ENCODE results near the gene IKZF1.
"Not testable (repeated sequence)": the region's sequence is repeated elsewhere in the genome, so short reads cannot be mapped to it uniquely, and the experiment has no call there.

IKZF1 gene

GRCh38 chr7:50334341-50334994 lies 30.0 kb downstream of the IKZF1 start:
- no peak for DNase-seq (ENCODE audit: low read depth)

DNA sequence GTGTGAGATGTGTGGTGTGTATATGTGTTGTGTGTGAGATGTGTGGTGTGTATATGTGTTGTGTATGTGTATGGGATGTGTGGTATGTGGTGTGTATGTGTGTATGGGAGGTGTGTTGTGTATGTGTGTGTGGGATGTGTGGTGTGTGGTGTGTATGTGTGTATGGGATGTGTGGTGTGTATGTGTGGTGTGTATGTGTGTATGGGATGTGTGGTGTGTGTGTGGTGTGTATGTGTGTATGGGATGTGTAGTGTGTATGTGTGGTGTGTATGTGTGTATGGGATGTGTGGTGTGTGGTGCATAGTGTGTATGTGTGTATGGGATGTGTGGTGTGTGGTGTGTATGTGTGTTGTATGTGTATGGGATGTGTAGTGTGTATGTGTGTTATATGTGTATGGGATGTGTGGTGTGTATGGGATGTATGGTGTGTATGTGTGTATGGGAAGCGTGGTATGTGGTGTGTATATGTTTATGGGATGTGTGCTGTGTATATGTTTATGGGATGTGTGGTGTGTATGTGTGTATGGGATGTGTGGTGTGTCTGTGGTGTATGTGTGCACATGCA lies 30.8 kb downstream of the IKZF1 start:
- DNase-seq (ENCODE audit: low read depth), result no peak

GRCh38 chr7:50335795-50336754 lies 31.6 kb downstream of the IKZF1 start:
- no peak for DNase-seq (ENCODE audit: low read depth)

GRCh38 chr7:50336894-50337703 lies 32.6 kb downstream of the IKZF1 start:
- DNase-seq (ENCODE audit: low read depth), result no peak

DNA sequence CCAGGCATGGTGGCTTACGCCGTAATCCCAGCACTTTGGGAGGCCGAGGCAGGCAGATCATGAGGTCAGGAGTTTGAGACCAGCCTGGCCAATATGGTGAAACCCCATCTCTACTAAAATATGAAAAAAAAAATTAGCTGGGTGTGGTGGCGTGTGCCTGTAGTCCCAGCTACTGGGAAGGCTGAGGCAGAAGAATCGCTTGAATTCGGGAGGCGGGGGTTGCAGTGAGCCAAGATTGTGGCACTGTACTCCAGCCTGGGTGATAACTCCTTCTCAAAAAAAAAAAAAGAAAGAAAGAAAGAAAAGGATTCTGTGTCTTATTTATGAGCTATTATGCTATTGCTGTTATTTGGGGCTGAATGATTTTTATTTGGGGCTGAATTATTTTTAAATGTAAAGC lies 35.0 kb downstream of the IKZF1 start:
- not testable (repeated sequence) for DNase-seq (ENCODE audit: low read depth)

GRCh38 chr7:50339990-50340500 lies 35.5 kb downstream of the IKZF1 start:
- no peak for DNase-seq (ENCODE audit: low read depth)

GRCh38 chr7:50341724-50342123 lies 37.2 kb downstream of the IKZF1 start:
- no peak for DNase-seq (ENCODE audit: low read depth)

DNA sequence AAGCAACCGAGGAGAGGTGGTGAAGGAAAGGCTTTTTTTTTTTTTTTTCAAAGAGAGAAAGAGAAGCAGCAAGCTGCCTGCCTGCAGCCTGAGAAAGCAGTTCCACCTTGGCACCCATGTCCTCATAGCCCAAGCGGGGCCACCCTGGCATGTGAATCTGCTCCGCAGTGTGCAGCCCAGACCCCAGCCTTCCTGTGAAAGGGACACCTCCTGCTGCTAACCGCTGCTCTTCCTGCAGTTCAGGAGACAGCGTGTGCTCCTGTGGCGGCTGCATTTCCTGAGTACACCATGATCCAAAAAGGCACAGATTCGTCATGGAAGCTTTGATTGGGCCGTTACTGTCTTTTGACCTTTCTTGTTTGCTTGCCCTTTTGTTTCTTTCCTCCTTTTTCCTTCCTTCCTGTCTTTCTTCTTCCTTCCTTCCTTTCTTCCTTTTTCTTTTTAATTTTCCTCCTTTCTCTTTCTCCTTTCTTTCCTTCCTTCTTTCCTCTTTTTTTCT lies 38.1 kb downstream of the IKZF1 start:
- no peak for DNase-seq (ENCODE audit: low read depth)

DNA sequence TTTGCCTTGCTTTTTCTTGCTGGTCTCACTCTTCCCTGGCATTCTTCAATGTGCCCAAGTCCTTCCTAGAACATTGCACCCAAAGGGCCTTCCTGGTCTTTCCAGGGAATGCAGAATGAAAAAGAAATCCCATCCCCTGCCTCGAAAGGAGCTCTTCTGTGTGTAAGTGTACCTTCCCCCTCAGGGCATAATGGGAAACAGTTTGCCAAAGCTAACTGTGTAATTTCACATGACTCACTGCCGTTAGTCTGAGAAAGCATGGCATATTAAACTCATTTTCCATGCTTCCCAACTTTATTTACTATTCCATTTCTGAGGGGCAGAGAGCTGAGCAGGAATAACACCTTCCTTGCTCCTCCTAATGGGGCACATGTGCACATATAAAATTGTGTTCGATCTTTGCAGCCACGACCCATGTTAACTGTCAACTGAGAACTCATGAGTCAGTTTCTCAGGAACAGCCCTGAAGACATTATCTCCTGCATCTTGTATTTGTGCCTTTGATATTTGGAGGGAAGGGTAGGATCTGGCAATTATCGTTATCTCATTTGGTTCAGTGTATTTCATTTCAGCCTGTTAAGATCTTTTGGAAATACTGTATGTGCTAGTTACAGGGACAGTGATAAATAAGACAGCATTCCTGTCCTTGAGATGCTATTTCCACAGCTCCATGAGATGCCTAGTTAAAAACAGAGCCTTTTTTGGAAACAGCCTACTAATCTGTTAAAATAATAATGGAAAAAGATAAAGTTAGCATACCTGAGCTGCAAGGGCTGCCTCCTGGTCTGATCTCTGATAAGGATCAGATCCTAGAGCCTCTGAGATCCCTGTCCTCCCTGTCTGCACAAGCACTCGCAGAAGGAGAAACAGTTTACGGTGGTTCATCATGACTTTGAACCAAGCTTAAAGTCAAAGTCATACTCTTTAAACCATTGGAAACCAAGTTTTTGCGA lies 42.3 kb downstream of the IKZF1 start:
- no peak for DNase-seq (ENCODE audit: low read depth)

DNA sequence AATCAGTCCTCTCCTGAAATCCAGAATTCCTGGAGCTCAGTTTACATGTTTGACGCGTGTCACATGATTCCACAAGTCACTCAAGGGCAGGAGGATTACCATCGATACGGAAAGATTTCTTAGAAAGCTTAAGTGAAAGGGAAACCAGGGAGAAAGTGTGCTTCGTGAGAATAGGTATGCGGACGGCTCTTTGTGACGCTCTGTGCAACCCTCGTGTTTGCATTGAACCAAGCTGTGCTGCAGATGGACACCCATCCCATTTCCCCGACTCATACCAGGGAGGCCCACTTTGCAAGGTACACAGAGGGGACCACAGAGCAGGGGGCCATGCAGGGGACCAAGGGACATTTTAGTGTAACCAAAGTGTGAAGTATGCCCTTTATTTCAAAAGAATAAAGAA lies 43.2 kb downstream of the IKZF1 start:
- no peak for DNase-seq (ENCODE audit: low read depth)

DNA sequence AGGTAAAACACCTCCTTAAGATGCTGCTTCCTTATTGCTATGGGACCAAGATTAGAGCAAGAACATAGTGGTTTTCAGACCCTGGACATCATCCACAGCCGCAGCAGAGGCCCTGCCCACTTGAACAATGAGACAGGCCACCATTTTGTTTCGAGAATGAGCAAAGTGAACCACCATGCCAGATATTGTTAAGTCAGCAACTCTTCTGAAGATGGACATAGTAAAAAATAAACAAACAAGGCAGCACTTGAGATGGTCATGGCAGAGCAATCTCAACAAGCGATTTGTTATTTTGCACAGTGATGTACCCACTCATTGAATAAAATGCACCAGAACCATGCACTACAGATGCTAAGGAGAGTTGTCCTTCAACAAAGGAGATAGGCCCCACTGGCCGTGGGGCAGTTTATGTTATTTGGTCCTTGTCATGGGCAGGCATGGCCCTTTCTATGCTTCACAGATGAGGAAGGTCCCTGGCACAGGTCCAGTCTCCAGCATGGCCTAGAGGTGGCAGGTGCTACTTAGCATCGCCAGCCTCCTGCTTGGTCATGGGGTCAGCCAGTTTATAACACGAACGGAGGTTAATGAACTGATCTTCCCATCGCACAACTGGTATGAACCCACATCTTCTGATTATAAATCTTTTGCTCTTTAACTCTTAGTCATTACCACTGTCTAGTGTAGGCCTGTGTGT lies 44.1 kb downstream of the IKZF1 start:
- DNase-seq (ENCODE audit: low read depth), result no peak

GRCh38 chr7:50349399-50349798 lies 44.9 kb downstream of the IKZF1 start:
- DNase-seq (ENCODE audit: low read depth), result no peak

DNA sequence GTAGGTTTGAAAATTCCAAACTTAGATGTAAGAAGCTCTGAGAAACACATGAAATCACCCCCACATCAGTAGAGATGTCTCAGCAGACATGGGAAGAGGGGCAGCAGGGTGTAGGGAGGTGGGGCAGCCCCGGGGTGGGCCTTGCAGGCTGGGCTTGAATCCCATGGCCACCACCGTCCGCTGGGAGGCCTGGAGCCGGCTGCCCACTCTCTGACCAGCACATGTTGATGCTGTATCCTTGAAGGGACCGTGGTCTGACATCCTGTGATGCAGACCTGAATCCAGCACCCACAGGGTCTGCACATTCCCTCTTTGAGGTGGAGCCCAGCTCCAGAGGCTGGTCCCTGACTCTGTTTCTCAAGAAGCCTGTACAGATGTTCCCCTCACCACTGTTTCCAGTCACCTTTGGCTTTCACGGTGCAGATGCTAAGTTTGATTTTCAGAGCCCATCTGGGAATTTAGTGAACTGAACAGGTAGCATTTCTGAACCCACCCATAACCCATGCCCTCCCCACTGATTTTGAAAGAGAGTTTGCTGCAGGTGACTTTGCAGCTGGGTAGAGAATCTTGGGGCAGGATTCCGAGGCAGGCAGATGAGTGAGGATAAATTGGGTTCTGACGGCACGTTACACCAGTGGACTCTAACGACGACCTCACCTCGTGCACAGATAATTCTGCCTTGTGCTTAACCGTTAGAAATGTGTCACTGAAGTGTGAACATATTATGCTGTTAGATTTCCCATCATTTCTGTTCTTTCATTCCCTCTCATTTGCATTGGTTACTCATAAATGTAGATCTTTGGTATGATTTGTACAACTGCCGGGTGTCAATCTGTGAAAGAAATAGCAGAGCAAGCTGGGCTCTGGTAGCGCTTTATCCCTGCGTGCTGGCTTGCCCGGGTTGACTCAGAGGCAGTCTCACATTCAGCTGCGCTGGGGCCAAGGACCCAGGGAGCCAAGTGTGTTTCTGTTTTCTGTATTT lies 45.7 kb downstream of the IKZF1 start:
- no peak for DNase-seq (ENCODE audit: low read depth)

DNA sequence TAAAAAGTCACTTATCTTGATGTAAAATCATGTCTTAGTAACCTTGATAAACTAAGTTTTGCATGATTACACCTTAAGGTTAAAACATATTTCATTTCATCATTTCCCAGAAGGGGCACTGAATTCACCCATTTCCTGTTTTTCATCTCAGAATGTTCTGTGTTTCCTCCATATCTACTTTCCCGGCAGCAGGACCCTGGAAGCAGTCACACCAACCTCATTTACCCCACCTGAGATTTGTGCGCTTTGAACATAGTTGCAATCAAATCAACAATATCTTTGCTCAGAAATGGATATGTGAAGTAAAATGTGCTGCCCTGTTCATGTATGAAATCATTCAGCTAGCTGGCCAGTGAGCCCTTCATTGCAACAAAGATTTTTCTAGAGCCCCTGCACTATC lies 46.8 kb downstream of the IKZF1 start:
- no peak for DNase-seq (ENCODE audit: low read depth)

- DNase-seq (ENCODE audit: low read depth), result no peak
These were observed 47.8 kb downstream of the IKZF1 start for GRCh38 chr7:50352282-50352681.

DNA sequence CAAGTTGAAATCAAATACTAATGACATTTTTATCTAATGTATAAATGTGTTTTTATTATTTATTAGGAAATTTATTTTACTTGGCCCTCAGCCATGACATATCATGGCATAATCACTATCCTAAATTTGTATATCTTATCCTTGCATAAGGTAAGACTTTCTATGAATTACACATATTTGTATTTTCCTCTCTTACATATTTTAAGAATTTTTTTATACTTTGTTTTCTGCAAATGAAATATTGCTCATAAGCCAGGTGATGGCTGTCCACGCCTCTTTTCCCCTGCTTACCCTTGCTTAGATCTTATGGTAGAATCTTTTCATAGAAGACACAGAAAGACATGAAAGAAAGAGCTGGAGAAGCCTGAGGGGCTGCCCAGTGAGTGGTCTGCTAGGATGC lies 48.2 kb downstream of the IKZF1 start:
- no peak for DNase-seq (ENCODE audit: low read depth)

DNA sequence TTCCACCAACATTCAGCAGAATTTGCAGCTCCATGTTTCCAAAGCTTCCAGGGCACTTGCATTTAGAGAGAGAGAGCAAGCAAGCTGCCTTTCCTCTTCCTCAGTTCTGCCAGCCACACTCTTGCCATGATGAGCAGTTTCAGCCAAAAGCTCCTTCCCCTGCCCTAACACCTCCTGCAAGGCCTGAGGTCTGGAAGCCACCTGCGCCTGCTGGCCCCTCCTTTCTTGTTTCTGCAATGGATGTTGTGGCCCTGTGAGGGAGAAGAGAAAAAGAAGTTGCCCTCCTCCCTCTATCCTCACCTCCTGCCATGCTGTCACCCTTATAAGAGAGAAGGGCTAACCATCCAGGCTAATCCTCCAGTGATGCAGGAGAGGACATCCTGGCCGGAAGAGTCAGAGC lies 48.7 kb downstream of the IKZF1 start:
- DNase-seq (ENCODE audit: low read depth), result no peak

DNA sequence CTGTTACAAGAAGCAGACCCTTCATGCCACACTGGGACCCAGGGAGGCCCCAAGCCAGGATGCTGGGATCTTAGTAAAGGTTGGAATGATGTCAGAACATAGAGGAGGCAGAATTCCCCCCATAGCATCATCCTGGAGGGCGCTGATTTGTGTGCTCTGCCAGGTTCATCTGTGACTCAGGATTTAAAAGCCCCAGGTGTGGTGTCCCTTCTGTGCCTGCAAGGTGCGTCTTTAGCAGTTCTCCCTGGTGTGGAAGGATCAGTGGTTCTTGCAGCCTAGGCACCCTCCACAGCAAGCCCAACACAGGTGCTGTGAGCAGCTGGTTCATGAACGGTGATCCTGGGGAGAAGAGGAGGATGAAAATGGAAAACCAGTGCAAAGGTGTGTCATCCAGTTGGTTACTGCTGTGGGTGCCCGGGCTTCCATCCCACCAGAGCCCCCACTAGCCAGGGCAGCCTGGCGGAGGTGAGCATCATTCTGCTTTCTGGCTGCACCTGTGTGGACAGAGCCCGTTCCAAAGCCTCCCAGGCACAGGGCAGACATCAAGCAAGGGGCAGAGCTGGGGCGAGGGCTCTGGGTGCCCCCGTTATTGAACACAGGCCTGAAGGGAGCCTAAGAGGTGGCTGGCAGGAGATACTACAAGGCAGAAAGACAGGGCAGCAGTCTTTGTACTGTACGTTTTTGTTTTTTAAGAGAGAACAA lies 49.5 kb downstream of the IKZF1 start:
- DNase-seq (ENCODE audit: low read depth), result no peak

Data from GM04503 (cell line).